ENCODE measurements around the gene VPS26C.
"Not testable (repeated sequence)": the region's sequence is repeated elsewhere in the genome, so short reads cannot be mapped to it uniquely, and the experiment has no call there.

The VPS26C gene

DNA sequence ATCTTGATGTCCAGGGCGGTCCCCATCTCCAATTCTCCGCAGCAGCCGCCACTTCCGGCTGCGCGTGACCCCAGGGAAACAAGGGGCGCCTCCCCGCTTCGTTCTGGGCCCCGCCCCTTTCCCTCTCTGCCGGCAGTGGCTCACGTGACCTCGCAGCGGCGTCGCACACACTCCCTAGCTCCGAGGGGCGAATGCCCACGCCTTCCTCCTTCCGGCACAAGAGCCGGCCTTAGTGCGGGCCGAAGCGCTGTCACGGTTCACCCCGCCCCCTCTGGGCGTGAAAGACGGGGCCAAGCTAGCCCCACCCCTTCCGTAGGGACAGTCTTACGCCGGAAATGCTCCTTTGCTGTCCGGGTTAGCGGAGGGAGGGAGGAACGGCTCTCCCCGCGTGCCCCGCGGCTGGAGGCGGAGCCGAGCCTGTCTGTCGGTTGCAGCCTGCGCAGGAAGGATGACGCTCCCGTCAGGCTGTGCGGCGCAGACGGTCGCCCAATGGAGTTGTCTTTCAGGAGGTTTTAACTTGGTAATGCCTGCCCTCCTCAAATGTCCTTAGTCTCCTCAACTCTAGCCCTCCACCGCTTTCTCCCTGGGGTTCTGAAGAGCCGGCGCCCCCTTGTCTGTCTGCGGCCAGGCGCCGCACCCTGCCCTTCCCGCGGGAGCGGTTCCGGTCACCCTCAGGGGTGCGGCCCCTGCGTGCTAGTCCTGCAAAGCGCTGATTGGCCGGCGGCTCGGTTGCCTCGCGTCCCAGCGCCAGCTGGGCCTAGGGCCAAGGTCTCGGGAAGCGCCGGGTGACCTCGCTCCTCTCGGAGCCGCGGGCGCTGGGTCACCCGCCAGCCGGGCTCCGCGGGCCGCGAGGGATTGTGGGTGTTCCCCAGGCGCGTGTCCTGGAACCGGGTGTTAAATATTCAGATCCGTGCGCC, at the start of gene VPS26C:
VPS26C (minus strand) TSS at position 66 of the 917 bp plus-strand sequence; CDS start at position 26, 40 bp downstream.
- DNase-seq: peak; percentile 99

GRCh38 chr21:37316072-37316471, 48.9 kb upstream of the VPS26C start:
- not testable (repeated sequence) for DNase-seq

DNA sequence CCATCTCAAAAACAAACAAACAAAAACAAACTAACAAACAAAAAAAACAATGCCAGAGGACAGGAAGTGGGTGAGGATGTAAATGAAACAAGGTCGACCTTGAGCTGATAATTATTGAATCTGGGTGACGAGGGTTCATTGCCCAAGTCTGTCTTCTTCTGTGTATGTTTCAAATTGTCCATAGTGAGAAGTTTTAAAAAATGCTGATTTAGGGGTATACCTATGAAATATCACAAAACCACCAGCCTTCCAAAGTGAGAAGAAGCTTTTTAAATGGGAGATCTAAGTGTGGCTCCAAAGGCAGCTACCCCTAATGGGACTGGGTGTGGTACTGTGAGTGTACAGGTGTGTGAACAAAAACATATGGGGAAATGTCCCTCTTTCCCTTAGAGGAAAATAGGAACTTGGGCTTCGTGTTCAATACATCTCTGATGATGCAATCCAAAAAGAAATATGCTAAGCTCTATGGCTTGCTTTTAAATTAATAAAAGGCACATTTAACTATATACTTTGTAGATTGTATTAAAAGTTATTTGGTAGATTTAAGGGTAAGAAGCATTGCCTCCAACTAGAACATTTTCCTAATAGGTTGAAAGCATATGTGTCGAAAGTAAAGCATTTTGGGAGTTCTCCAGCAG, 33.1 kb upstream of the VPS26C start:
- no peak for DNase-seq

- DNase-seq: no peak
Measured at GRCh38 chr21:37297364-37297763, 30.2 kb upstream of the VPS26C start.

DNA sequence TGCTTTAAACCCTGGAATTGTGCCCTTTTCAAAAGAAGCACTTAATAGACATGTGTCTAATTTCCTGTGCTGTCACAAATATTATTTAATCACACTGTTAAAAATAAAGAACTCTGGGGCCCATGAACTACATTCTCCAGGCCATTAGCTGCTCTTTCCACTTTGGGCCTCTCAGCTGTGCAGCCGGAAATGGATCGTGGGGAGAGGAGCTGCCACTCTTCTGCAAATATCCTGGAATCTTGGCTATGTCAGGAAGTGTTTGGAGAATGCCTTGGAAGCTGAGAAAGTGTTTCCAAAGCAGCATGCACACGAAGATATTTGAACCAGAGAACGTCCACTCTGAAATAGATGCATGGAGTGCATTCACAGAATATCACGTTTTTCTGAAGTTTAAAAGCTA, 27.5 kb upstream of the VPS26C start:
- no peak for DNase-seq

- no peak for DNase-seq
Measured at GRCh38 chr21:37292941-37293340, 25.8 kb upstream of the VPS26C start.

GRCh38 chr21:37292041-37292440, 24.9 kb upstream of the VPS26C start:
- no peak for DNase-seq

- DNase-seq: not testable (repeated sequence)
Measured at GRCh38 chr21:37283191-37283710, 16.1 kb upstream of the VPS26C start.

DNA sequence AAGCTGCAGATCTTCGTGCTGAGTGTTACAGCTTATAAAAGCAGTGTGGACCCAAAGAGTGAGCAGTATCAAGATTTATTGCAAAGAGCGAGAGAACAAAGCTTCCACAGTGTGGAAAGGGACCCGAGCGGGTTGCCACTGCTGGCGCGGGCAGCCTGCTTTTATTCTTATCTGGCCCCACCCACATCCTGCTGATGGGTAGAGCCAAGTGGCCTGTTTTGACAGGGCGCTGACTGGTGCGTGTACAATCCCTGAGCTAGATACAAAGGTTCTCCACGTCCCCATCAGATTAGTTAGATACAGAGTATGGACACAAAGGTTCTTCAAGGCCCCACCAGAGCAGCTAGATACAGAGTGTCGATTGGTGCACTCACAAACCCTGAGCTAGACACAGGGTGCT, 15.5 kb upstream of the VPS26C start:
- not testable (repeated sequence) for DNase-seq

DNA sequence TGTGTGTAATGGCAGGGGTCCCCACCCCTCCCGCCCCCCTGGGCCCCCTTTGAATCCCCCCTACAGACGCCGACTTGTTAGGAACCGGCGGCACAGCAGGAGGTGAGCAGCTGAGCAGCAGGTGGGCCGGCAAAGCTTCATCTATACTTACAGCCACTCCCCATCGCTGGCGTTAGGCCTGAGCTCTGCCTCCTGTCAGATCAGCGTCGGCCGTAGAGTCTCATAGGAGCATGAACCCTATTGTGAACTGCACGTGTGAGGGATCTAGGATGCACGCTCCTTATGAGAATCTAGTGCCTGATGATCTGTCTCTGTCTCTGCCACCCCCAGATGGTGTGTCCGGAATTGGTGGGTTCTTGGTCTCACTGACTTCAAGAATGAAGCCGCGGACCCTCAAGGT, 14.9 kb upstream of the VPS26C start:
- DNase-seq: no peak

GRCh38 chr21:37281579-37281978, 14.4 kb upstream of the VPS26C start:
- DNase-seq: no peak

- not testable (repeated sequence) for DNase-seq
Measured at GRCh38 chr21:37279271-37279670, 12.1 kb upstream of the VPS26C start.

DNA sequence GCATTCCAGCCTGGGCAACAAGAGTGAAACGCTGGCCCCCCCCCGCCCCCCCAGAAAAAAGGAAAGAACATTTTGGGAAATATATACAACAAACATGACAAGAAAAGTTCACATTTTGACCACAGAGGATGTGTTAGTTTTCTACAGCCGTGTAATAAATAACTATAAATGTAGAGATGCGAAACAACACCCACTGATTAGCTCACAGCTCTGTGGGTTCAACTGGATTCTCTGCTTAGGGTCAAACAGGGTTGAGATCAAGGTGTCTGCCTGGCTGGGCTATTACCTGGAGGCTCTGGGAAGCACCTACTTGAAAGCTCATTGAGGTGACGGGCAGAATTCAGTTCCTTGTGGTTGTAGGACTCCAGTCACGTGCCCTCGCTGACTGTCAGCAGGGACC, 11.1 kb upstream of the VPS26C start:
- no peak for DNase-seq

DNA sequence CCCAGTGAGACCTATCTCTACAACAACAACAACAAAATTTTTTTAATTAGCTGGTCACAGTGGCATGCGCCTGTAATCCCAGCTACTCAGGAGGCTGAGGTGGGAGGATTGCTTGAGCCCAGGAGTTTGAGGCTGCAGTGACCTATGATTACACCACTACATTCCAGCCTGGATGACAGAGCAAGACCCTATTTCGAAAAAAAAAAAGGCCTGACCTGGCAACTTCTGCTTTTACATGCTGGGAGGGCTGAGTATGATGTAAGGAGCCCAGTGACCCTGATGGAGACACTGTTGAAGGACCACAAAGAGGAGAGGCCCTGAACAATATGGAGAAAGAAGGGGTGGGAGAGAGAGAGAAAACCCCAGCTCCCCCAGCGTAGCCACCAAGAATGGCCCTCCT, 9.2 kb upstream of the VPS26C start:
- no peak for DNase-seq

GRCh38 chr21:37273911-37274690, 7.0 kb upstream of the VPS26C start:
- DNase-seq: no peak

GRCh38 chr21:37273440-37273839, 6.3 kb upstream of the VPS26C start:
- no peak for DNase-seq

- no peak for DNase-seq
Measured at GRCh38 chr21:37272897-37273296, 5.8 kb upstream of the VPS26C start.

DNA sequence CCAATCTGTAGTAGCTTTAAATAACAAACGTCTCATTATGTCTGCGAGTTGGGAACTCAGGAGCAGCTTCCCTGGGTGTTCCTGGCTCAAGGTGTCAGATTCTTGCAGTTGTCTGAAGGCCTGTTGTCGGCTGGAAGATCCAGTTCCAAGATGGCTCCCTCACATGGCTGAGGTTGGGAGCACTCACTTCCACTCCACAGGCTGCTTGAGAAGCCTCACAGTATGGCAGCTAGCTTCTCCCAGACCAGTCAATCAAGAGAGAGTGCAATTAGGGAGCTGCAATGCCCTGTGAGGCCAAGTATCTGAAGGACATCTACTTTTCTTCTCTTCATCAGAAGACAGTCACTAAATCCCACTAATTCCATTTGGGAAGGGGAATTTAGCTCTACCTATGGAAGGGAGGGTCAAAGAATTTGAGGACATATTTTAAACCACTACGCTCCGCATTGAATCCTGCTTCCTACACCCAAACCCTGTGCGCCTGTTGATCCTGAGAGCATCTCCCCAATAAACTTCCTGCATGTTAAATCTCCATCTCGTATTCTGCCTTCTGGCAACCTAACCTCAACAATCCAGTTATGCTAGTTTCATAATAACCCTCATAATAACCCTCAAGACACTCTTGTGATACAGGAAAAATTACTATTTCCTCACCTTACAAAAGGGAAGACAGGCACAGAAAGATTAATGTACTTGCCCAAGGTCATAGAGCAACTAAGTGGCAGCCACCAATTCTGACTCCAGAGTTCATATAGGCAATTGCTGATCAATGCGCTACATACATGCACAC, 3.6 kb upstream of the VPS26C start:
- no peak for DNase-seq

DNA sequence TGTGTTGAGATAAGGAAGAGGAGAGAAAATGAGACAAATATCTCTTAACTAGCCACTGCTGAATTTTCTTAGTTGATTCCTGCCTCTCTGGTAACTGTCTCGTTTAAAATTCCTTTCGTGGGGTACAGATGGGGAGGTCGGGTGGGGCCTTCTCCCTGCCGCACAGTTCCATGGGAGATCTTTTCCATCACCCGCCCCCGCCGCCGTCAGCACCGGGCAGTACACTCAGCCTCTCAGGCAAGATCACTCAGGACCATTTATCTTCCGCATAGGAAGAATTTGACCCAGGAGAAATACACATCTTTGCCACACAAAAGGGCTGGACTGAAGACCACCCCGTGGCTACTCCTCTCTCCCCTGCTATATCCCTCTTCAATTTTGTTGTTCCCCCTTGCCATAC, 2.3 kb upstream of the VPS26C start:
- no peak for DNase-seq

GRCh38 chr21:37268186-37268503, 1.0 kb upstream of the VPS26C start:
- no peak for DNase-seq

- DNase-seq: no peak
Measured at GRCh38 chr21:37266515-37267221, 466 bp downstream of the VPS26C start.

GRCh38 chr21:37264808-37265207, 2.3 kb downstream of the VPS26C start:
- no peak for DNase-seq
